HG03432 (cell line): ENCODE results near the gene CCL4L2.
"Not testable (repeated sequence)": the region's sequence is repeated elsewhere in the genome, so short reads cannot be mapped to it uniquely, and the experiment has no call there.

ENCODE experiments used
- ATAC-seq: cut with Tn5 transposase; IDR thresholded peaks from one replicate; pipeline ENCODE4 v1.9.1; 2021; ENCODE audit warnings: mild to moderate bottlenecking, moderate library complexity; ENCODE audit not compliant: unreplicated experiment

CCL4L2 gene

GRCh38 chr17:36210439-36211211, at the start of gene CCL4L2:
CCL4L2 (plus strand) TSS chr17:36211063.
- peak; percentile 71 for ATAC-seq

DNA sequence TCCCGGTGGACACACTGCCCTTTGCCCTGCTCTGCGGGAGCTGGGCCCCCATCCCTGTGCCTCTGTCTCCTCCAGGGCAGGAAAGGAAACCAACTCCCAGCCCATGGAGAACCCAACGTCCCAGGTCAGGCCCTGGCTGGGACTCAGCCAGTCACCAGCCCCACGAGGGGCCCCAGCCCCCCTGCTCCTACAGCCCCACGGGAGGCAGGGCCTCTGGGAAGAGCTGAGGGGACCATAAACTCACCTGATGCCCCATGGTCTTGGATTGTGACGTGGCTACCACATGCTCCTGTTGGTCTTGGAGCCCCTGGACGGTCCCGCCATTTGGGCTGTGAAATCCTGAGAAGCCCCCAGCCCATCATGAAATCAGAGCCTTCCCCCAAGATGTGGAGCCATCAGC, 42.0 kb upstream of the CCL4L2 start:
- ATAC-seq: not testable (repeated sequence)

- not testable (repeated sequence) for ATAC-seq
These were observed 34.3 kb upstream of the CCL4L2 start, which contains the start of gene TBC1D3B for GRCh38 chr17:36176536-36176935. TBC1D3B (minus strand) TSS chr17:36176636; CDS start chr17:36175050, 1,586 bp downstream.

GRCh38 chr17:36181446-36182175, 29.3 kb upstream of the CCL4L2 start:
- not testable (repeated sequence) for ATAC-seq

GRCh38 chr17:36182176-36183000, 28.5 kb upstream of the CCL4L2 start:
- no peak for ATAC-seq

DNA sequence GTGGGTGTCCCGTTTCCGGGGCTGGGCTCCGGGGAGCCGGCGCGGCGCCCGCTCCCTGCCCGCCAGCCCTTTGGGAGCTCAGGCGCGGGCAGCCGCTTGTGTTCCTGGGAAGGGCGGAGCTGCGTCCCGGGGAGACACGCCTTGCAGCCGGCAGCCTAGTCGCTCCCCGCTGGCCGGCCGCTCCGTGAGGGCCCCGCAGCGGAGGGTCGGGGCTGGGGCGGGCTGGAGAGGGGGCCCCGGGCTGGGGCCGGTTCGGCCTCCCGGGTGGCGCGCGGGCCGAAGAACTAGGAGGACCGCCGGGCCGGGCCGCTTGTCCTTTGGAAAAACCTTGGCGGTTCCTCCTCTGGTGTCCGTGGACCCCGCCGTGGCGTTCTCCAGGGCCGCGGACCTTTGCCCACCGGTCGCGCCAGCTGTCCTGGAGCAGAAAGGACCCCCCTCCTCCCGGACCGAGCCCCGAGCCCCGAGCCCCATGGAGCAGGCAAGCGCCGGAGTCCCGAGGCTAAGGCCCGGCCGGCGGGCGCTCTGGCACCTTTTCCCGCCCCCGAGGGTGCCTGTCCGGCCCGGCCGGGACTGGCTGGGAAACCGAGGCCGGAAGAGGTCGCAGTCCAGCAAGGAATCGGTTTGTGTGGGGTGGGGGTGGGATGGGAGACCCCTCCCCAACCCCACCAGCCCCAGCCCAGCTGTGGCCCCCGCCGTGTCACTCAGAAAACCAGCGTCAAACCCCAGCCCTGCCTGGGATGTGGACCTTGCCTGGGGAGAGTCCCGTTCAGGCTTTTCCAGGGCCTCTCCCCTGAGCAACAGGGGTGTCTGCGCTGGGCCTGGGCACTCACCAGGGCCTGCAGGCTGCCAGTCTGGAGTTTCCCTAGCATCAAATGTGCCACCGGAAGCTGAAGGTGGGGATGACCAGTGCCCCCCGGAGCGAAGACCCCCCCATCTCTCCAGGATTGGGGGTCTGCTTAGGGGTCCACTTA, 27.6 kb upstream of the CCL4L2 start:
- ATAC-seq: no peak

GRCh38 chr17:36184023-36184765, 26.7 kb upstream of the CCL4L2 start:
- ATAC-seq: no peak

DNA sequence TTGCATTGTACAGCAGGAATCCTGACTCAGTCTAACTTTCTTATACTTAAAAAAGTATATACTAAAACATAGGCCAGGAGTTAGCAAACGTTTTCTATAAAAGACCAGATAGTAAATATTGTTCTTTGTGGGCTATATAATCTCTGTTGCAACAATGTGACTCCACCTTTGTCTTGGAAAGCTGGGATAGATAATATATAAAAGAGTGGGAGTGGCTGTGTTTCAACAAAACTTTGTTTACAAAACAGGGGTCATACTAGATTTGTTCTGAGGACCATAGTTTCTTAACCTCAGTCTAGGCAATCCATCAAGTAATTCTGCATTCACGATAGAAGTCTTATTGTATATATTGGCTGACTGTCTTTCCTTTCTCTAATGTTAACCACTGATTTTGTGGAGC, 25.4 kb upstream of the CCL4L2 start:
- ATAC-seq: no peak

- not testable (repeated sequence) for ATAC-seq
These were observed 23.8 kb upstream of the CCL4L2 start for GRCh38 chr17:36186810-36187763.

DNA sequence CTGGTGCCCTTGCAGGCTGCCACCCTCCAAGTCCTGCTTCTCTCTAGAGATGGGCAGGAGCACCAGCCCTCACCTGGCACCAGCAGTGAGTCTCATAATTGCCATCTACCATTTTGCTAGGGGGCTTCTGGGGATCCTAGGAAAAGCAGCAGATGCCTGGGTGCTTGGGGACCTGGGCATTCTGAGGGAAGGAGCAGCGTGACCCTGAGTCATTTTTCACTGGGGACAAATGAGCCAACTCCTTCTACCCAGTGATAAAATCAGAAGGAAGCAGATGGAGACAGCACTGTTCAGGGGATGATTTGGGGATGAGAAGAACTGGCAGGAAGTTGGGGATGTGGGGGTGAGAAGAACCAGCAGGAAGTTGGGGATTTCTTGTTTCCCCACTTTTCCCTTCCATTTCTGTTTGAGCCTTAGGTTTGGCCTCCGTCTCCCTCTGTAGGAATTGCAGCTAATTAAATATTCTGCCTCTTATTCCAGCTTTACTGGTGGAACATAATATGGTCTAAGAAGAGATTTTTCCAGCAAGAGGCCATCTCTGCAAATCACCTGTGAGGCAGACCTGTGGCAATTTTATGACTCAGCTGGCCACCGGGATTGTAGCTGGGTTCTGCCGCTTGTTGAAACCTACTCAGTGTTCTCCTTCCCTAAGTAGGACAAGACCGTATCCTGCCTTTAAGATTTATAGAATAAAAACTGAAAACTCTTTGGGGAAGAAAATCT, 22.8 kb upstream of the CCL4L2 start:
- not testable (repeated sequence) for ATAC-seq

DNA sequence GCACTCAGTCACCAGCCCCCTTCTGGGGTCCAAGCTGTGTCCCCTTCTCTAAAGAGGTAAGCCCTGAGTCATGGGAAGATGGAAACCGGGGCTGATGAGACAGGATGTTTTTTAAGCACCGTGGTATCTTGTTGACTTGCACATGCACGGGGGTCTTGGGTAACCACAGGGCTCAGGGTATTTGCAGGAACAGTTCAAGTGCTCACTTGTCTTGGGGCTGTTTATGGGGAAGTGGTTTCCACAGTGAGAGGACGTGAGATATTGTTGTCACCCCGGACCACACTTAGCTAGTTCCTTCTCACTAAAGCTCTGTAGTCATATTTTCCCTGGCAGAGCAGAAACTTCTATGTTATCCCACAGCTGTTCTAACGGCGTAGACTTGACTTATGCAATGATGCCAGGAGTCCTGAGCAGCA, 22.0 kb upstream of the CCL4L2 start:
- ATAC-seq: peak; percentile 56

DNA sequence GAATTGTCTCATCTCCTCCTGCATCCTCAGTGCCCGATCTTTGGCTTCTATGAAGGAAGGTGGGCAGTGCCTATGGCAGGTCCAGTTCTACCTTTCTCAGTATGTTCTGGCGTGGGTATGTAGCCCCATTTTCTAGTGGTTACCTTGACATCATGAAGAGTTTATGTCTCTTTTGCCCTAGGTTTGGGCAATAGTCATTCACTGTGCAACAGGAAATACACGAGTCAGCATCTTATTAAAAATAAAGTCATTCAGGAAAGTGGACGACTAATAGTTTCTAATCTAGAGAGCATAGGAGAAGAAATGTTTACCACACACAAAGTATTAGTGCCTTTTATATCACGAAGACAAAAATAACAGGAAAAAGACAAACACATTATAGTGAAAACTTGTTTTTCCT, 20.9 kb upstream of the CCL4L2 start:
- ATAC-seq: not testable (repeated sequence)

- ATAC-seq: not testable (repeated sequence)
These were observed 20.1 kb upstream of the CCL4L2 start for GRCh38 chr17:36190549-36191330.

GRCh38 chr17:36193216-36193775, 17.6 kb upstream of the CCL4L2 start:
- ATAC-seq: no peak

- not testable (repeated sequence) for ATAC-seq
These were observed 16.6 kb upstream of the CCL4L2 start for GRCh38 chr17:36194147-36194831.
